GM19240 (cell line): Measurements from ENCODE around the gene SSTR3.
"Not testable (repeated sequence)": the region's sequence is repeated elsewhere in the genome, so short reads cannot be mapped to it uniquely, and the experiment has no call there.

Source experiments
- DNase-seq: peaks from one replicate; pipeline ENCODE4 v3.0.0; 2011; ENCODE audit warnings: low spot score; ENCODE audit not compliant: insufficient read length

Gene SSTR3

GRCh38 chr22:37211075-37211865, 1.0 kb downstream of the SSTR3 start:
- no peak for DNase-seq

GRCh38 chr22:37210041-37210803, 2.1 kb downstream of the SSTR3 start:
- no peak for DNase-seq

DNA sequence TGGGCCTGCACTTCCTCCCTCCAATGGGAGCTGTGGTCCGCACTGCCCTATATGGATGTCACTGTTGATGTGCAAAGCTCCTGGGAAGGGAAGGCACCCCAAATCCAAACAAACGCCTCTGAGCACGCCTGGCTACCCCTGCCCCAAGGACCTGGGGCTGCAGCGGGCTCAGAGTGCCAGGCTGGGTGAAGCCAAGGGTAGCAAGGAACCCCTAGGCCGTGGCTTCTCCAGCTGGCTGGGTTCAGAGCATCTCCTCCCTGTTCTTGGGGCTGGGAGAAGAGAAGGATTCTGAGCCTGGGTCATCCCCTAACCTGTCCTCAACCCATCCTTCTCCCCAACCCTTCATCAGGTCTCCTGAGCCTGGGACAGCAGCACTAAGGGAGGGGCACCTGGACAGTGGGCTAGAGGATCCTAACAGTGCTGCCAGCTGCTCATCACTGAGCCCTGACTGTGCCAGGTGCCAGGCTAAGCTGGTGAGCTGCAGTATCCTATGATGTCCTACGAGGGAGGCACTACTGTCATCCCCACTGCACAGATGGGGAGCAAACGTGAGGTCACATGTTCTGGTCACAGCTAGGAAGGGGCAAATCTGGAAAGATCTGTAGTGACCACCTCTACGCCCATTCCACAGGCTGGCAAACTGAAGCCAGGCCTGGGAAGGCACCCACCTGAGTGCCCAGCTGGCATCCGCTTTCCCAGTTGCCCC, 3.0 kb downstream of the SSTR3 start:
- no peak for DNase-seq

GRCh38 chr22:37208401-37209139, 3.7 kb downstream of the SSTR3 start:
- no peak for DNase-seq

DNA sequence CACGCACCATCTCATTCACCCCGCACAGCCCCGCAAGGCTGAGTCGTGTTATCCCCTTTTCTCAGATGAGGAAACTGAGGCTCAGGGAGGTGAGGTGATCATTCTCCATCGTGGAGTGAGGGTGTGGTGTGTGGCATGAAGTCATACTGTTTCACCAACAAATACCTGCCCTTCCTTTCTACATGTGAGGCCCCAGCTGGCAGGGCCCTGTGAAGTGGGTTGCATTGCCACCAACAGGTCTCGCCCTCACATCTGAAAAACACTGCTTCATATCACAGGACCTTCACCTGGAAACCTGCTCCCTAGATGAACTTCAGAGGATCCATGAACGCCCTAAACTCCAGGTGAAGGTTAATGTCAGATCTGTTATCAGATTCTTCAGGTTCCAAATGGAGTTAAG, 4.3 kb downstream of the SSTR3 start:
- DNase-seq, result no peak

GRCh38 chr22:37206841-37207821, 5.1 kb downstream of the SSTR3 start:
- DNase-seq, result no peak

DNA sequence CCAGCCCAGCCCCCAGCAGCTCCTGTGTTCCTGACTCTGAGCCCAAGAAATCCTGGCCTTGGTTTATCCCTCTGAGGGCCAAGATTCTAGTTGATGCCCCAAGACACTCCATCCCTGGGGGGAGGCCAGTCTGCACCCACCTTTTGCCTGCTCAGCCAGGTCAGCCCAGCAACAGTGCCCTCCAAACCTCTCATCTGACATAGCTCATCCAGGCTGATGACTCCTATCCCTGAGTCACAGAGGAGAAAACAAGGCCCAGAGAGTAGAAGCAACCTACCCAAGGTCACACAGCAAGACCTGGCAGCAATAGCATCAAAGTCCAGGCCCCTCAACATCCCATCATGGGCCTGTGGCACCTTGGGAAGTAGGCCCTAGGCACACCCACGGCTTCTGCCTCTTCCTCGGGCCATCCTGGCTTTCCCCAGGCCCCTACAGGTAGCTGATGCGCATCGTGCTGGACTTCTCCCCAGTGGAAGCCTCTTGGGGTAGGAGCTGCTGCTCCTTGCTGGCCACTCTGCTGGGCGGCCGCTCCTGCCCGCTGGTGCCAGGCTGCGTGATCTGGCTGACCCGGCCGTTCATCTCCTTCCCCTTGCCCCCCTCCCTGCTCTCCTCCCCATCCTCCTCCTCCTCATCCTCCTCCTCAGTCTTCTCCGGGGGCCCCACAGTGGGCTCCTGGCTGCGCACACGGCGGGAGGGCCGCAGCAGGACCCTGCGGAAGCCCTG, 6.0 kb downstream of the SSTR3 start:
- no peak for DNase-seq

DNA sequence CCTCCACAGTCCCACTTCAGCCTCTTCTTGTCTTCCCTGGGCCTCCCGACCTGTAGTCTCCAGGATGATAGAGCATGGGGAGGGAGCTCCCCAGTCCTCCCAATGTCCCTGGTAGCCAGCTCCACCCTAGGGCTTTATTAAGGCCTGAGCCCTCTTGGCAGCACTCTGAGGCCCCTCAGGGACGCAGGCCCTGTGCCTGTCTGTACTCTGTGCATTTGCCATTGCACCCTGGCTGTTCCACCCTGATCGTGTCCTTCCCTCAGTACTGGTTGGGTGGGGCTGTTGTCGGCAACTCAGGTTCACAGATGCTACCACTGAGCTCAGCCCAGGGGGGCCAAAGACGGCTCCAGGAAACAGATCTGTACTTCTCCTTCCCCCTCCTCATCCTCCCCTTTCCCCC, 7.2 kb downstream of the SSTR3 start:
- DNase-seq, result no peak

DNA sequence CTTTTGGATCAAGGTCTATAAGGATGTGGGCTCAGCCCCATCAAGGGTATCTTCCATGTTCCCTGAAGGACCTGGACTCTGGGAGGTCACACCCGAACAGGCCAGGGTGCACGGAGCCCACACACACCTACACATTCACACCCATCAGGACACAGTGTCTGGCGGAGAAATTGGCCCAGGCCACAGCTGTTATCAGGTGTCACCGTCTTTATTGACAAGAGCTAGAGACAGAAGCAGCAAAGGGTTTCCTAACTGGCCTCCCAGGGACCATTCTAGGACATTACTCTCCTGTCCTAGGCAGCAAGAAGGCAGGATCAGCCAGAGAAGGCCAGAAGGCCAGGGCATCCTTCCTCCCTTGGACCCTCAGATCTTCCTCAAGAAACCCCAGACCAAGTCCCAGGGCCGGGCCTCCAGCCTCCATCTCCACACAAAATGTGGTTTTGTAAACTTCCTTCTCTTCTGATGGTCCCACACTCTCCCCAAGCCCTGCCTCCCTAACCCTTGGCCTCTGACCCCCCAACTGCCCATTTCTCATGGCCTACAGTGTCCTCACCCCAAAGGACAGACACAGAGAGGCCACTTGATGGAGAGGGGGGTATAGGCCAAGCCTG, 8.1 kb downstream of the SSTR3 start:
- no peak for DNase-seq

DNA sequence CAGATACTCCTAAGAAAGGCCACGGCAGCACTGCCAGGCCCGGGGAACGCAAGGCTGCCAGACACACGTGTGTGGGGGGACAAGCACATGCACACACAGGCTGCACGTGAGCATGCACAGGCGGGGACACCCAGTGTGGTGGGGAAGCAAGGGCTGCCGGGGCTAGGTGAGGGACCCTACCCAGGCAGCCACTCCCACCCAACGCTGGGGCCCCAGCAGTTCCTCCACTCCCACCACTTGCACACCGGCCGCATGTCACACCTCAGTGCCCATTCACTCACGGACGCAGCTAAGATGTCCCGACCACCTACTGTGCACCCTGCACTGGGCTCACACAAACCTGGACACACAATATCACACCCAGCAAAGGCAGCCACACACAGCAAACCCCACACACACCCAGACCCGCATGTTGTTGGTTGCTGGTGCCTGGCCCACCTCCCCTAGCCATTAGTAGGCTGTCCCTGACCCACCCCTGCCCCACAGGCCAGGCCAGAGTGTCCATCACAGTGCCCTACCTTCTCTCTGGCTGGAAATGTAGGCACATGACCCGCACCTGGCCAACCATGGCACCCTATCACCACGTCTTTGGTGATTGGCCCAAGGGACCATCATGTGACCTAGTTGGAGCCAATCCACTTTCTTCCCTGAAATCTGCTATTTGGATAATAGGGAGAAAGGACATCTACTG, 8.8 kb downstream of the SSTR3 start:
- no peak for DNase-seq

DNA sequence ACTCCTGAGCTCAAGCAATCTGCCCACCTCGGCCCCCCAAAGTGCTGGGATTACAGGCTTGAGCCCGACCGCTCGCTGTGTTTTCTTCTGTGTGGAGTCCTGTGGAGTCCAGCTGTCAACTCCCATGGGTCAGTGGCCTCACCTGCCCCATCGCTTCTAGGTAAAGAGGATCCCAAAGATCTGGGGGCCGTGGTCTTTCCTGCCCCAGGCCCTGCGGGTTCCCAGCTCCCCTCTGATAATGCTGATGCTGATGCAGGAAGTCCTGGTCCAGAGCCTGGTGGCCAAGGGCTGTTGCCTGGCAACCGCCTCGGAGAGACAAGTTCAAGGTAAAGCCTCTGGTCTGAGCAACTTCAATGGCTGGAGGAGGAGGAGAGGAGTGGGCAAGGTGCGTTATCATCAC, 9.6 kb downstream of the SSTR3 start:
- no peak for DNase-seq

GRCh38 chr22:37202001-37202555, 10.2 kb downstream of the SSTR3 start:
- no peak for DNase-seq

- not testable (repeated sequence) for DNase-seq
These were observed 10.8 kb downstream of the SSTR3 start for GRCh38 chr22:37201443-37201820.

GRCh38 chr22:37199760-37200108, 12.5 kb downstream of the SSTR3 start:
- no peak for DNase-seq

GRCh38 chr22:37199103-37199759, 13.0 kb downstream of the SSTR3 start:
- peak; percentile 95 for DNase-seq

DNA sequence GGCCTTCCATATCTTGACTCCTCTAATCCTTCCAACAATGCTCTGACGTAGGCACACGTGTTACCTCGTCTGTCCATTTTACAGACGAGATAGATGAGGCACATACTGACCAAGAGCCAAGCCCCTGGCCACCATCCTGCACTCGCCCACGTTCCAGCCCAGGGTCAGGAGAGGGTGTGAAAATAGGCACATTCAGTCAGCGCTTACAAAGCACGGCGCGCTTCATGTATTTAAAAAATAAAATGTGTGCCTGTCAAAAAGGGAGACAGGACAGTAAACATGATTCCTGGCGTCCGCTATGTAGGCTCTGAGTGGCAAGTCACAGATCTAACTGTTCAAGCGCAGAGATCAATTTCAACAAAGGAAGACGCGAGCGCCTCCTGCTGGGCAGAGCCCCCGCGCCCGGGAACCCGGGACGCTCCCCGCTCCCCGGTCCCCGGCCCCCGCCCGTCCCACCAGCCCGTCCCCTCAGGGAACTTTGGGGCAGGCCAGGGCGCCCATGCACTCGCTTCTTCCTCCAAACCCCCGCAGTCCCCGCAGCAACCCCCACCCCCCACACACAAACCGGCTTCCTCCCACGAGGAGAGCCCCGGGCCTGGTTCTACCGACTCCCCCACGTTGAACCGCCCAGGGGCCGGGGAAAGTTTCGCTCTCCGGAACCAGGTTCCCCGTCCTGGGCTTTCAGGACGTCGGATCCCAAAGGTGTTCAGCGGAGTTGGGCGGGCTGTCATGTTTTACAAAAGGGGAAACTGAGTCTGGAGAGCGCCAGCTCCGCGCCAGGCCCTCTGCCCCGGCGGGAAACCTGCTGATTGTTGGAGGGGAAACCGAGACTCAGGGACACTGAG, 13.8 kb downstream of the SSTR3 start:
- peak; percentile 66 for DNase-seq
